ENCODE results near the gene GPLD1.
A peak's percentile ranks its signal among the peaks of the same experiment; 100 is the strongest.

Gene GPLD1

GRCh38 chr6:24534329-24534728 lies 45.0 kb upstream of the GPLD1 start:
- POLR2A ChIA-PET, result no interaction called here
- CTCF ChIA-PET, result no interaction called here
- TF ChIP-seq SUZ12 (IDR thresholded peaks at IDR 0.05) (no peak), FOXM1 (IDR thresholded peaks at IDR 0.05; ENCODE audit: borderline replicate concordance) (no peak), CTBP1 (IDR thresholded peaks at IDR 0.05; ENCODE audit: borderline replicate concordance) (no peak), PKNOX1 (IDR thresholded peaks at IDR 0.05) (no peak), L3MBTL2 (conservative IDR thresholded peaks at IDR 0.05) (no peak), FOXA1 (IDR thresholded peaks at IDR 0.05) (no peak), ZNF384 (IDR thresholded peaks at IDR 0.05) (no peak), HDGF (IDR thresholded peaks at IDR 0.05; ENCODE audit: borderline replicate concordance) (no peak), TARDBP (IDR thresholded peaks at IDR 0.05) (no peak), SP1 (IDR thresholded peaks at IDR 0.05) (no peak), ARNT (IDR thresholded peaks at IDR 0.05) (no peak), FOXK2 (IDR thresholded peaks at IDR 0.05) (no peak), LEF1 (IDR thresholded peaks at IDR 0.05; ENCODE audit: borderline replicate concordance) (no peak), NFRKB (IDR thresholded peaks at IDR 0.05) (no peak), ELF4 (IDR thresholded peaks at IDR 0.05) (no peak)
- DNase-seq (ENCODE audit: extremely low spot score), result no peak

- ChIA-PET POLR2A (no interaction called here), CTCF (no interaction called here)
- TF ChIP-seq FOXK2 (IDR thresholded peaks at IDR 0.05) (no peak), FOXA1 (IDR thresholded peaks at IDR 0.05) (no peak), PKNOX1 (IDR thresholded peaks at IDR 0.05) (no peak), ELF4 (IDR thresholded peaks at IDR 0.05) (no peak), FOXM1 (IDR thresholded peaks at IDR 0.05; ENCODE audit: borderline replicate concordance) (no peak), ARNT (IDR thresholded peaks at IDR 0.05) (no peak), L3MBTL2 (conservative IDR thresholded peaks at IDR 0.05) (no peak), HDGF (IDR thresholded peaks at IDR 0.05; ENCODE audit: borderline replicate concordance) (no peak), SP1 (IDR thresholded peaks at IDR 0.05) (no peak), LEF1 (IDR thresholded peaks at IDR 0.05; ENCODE audit: borderline replicate concordance) (no peak), CTBP1 (IDR thresholded peaks at IDR 0.05; ENCODE audit: borderline replicate concordance) (no peak), NFRKB (IDR thresholded peaks at IDR 0.05) (no peak), SUZ12 (IDR thresholded peaks at IDR 0.05) (no peak), ZNF384 (IDR thresholded peaks at IDR 0.05) (no peak)
- DNase-seq (ENCODE audit: extremely low spot score), result no peak
Measured at GRCh38 chr6:24529985-24530384, 40.6 kb upstream of the GPLD1 start.

GRCh38 chr6:24524805-24525204 lies 35.4 kb upstream of the GPLD1 start:
- DNase-seq (ENCODE audit: extremely low spot score), result peak; percentile 42
- no peak for TF ChIP-seq CTBP1 (IDR thresholded peaks at IDR 0.05; ENCODE audit: borderline replicate concordance)
- no peak for TF ChIP-seq SUZ12 (IDR thresholded peaks at IDR 0.05)
- TF ChIP-seq ZNF384 (IDR thresholded peaks at IDR 0.05), result no peak
- no peak for TF ChIP-seq FOXK2 (IDR thresholded peaks at IDR 0.05)
- TF ChIP-seq FOXM1 (IDR thresholded peaks at IDR 0.05; ENCODE audit: borderline replicate concordance), result no peak
- TF ChIP-seq TARDBP (IDR thresholded peaks at IDR 0.05), result no peak
- no peak for TF ChIP-seq FOXA1 (IDR thresholded peaks at IDR 0.05)
- no peak for TF ChIP-seq PKNOX1 (IDR thresholded peaks at IDR 0.05)
- TF ChIP-seq ARNT (IDR thresholded peaks at IDR 0.05), result no peak
- no peak for TF ChIP-seq LEF1 (IDR thresholded peaks at IDR 0.05; ENCODE audit: borderline replicate concordance)
- TF ChIP-seq HDGF (IDR thresholded peaks at IDR 0.05; ENCODE audit: borderline replicate concordance), result no peak
- no peak for TF ChIP-seq NFRKB (IDR thresholded peaks at IDR 0.05)
- TF ChIP-seq SP1 (IDR thresholded peaks at IDR 0.05), result no peak
- ChIA-PET POLR2A (interaction anchor here (1.0 kb wide), 1 partner anchor 250 kb away, joined by 4 read pairs; the partner anchor contains the start of gene GMNN), CTCF (no interaction called here)

- ChIA-PET CTCF (no interaction called here), POLR2A (interaction anchor here (1.0 kb wide), 1 partner anchor 250 kb away, joined by 4 read pairs; the partner anchor contains the start of gene GMNN)
- DNase-seq (ENCODE audit: extremely low spot score), result no peak
- TF ChIP-seq LEF1 (IDR thresholded peaks at IDR 0.05; ENCODE audit: borderline replicate concordance) (no peak), TARDBP (IDR thresholded peaks at IDR 0.05) (no peak), ARNT (IDR thresholded peaks at IDR 0.05) (no peak), L3MBTL2 (conservative IDR thresholded peaks at IDR 0.05) (no peak), NFRKB (IDR thresholded peaks at IDR 0.05) (no peak), ZNF384 (IDR thresholded peaks at IDR 0.05) (no peak), ELF4 (IDR thresholded peaks at IDR 0.05) (no peak), SUZ12 (IDR thresholded peaks at IDR 0.05) (no peak), CTBP1 (IDR thresholded peaks at IDR 0.05; ENCODE audit: borderline replicate concordance) (no peak), HDGF (IDR thresholded peaks at IDR 0.05; ENCODE audit: borderline replicate concordance) (no peak), FOXA1 (IDR thresholded peaks at IDR 0.05) (no peak), SP1 (IDR thresholded peaks at IDR 0.05) (no peak), PKNOX1 (IDR thresholded peaks at IDR 0.05) (no peak)
Measured at GRCh38 chr6:24524329-24524728, 35.0 kb upstream of the GPLD1 start.

GRCh38 chr6:24522228-24523176 lies 33.1 kb upstream of the GPLD1 start:
- DNase-seq (ENCODE audit: extremely low spot score), result no peak
- POLR2A ChIA-PET, result no interaction called here
- CTCF ChIA-PET, result interaction anchor here (0.6 to 1.5 kb wide), 4 partner anchors 9 to 368 kb away, joined by 4 to 7 read pairs (median 6); partner anchors contain the start of gene ALDH5A1
- no peak for TF ChIP-seq CTBP1 (IDR thresholded peaks at IDR 0.05; ENCODE audit: borderline replicate concordance)
- no peak for TF ChIP-seq FOXM1 (IDR thresholded peaks at IDR 0.05; ENCODE audit: borderline replicate concordance)
- TF ChIP-seq BHLHE40 (IDR thresholded peaks at IDR 0.05; ENCODE audit: borderline replicate concordance), result no peak
- no peak for TF ChIP-seq PKNOX1 (IDR thresholded peaks at IDR 0.05)
- TF ChIP-seq NFRKB (IDR thresholded peaks at IDR 0.05), result no peak
- no peak for TF ChIP-seq FOXA1 (IDR thresholded peaks at IDR 0.05)
- no peak for TF ChIP-seq ELF4 (IDR thresholded peaks at IDR 0.05)
- no peak for TF ChIP-seq FOXK2 (IDR thresholded peaks at IDR 0.05)
